Measurements from ENCODE around the gene AHDC1.

The AHDC1 gene

DNA sequence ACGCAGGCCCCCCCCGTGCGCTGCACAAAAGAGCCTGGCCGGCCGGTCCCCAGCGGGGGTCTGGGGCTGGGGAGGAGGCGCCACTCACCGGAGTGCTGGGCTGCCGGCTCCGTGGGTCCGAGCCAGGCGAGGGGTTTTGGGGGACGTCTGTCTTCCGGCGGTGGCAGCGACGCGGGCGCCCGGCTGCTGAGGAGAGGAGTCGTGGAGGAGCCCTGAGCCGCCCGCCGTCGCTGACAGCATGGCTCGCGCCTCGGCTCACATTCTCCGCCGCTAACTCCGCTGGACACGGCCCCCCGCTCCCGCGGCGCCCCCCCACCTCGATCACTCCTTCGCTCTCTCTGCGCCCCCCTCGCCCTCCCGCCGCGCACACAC is 649 bp downstream of the AHDC1 start (continued):
- TF ChIP-seq, protein P1, sequence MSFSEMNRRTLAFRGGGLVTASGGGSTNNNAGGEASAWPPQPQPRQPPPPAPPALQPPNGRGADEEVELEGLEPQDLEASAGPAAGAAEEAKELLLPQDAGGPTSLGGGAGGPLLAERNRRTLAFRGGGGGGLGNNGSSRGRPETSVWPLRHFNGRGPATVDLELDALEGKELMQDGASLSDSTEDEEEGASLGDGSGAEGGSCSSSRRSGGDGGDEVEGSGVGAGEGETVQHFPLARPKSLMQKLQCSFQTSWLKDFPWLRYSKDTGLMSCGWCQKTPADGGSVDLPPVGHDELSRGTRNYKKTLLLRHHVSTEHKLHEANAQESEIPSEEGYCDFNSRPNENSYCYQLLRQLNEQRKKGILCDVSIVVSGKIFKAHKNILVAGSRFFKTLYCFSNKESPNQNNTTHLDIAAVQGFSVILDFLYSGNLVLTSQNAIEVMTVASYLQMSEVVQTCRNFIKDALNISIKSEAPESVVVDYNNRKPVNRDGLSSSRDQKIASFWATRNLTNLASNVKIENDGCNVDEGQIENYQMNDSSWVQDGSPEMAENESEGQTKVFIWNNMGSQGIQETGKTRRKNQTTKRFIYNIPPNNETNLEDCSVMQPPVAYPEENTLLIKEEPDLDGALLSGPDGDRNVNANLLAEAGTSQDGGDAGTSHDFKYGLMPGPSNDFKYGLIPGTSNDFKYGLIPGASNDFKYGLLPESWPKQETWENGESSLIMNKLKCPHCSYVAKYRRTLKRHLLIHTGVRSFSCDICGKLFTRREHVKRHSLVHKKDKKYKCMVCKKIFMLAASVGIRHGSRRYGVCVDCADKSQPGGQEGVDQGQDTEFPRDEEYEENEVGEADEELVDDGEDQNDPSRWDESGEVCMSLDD (tag by site-specific recombination; IDR thresholded peaks at IDR 0.05), result peak; percentile 15; the same call in 1 of the 2 replicates
- TF ChIP-seq, protein P2, sequence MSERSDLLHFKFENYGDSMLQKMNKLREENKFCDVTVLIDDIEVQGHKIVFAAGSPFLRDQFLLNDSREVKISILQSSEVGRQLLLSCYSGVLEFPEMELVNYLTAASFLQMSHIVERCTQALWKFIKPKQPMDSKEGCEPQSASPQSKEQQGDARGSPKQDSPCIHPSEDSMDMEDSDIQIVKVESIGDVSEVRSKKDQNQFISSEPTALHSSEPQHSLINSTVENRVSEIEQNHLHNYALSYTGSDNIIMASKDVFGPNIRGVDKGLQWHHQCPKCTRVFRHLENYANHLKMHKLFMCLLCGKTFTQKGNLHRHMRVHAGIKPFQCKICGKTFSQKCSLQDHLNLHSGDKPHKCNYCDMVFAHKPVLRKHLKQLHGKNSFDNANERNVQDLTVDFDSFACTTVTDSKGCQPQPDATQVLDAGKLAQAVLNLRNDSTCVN (tag by site-specific recombination; optimal IDR thresholded peaks at IDR 0.05), result peak; percentile 73

DNA sequence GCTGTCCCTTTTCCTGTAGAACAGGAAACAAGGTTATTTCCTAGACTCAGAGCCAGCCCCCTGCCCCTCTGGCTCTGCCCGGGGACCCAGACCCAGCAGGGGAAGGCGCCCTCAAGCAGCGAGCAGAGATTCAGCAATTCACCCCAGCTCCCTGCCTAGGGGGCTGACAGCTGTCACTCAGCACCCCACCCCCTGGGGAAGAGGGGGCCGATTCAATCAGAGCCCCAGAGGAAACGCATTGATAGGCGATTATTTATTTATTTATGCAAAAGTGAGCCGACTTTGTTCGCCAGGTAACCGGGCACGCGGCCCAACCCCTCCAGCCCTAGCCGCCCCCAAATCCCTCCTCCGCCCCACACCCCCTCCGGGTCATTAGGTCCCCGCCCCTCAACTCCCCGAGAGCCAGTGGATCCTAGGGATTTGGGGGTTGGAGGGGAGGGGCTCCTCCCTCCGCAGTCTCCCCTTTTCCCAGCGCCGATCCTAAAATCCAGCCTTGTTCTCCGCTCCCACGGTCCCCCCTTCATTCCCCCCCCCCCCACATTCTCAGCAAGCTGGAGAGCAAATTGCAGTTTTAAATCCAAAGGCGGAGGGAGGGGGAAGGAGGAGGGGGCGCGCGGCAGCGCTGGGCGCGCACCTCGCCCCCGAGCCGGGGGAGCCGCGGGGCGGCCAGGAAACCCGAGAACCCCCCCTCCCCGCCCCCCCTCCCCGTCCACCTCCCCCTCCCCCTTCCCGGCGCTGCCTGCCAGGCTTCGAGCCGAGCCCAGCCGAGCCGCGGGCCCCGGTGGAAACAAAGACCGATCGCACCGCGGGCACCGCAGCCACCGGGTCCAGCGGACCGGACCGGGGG is 1.3 kb downstream of the AHDC1 start:
- H3K27ac ChIP-seq (ENCODE audit: extremely low read depth, low read depth, low read length), result peak overlapping the region; percentile 72; the same call in 1 of the 2 replicates

More for the DNA sequence above, 1.3 kb downstream of the AHDC1 start:
- no peaks in the 10 kb centered on the region for H3K36me3 ChIP-seq (ENCODE audit: control insufficient read depth in 2 of 2, insufficient read depth in 1 of 2, low read length in 2 of 2)
- peak; percentile 44; the same call in 1 of the 2 replicates for TF ChIP-seq SP3 (tag by site-specific recombination; IDR thresholded peaks at IDR 0.05)
- 0 out of 2 replicates have a peak, but pooled peaks have one; percentile 44 for TF ChIP-seq SP2 (tag by site-specific recombination; IDR thresholded peaks at IDR 0.05)
- peak; percentile 92; the same call in 1 of the 2 replicates for TF ChIP-seq ZNF10 (tag by site-specific recombination; IDR thresholded peaks at IDR 0.05)
- TF ChIP-seq, protein P3, sequence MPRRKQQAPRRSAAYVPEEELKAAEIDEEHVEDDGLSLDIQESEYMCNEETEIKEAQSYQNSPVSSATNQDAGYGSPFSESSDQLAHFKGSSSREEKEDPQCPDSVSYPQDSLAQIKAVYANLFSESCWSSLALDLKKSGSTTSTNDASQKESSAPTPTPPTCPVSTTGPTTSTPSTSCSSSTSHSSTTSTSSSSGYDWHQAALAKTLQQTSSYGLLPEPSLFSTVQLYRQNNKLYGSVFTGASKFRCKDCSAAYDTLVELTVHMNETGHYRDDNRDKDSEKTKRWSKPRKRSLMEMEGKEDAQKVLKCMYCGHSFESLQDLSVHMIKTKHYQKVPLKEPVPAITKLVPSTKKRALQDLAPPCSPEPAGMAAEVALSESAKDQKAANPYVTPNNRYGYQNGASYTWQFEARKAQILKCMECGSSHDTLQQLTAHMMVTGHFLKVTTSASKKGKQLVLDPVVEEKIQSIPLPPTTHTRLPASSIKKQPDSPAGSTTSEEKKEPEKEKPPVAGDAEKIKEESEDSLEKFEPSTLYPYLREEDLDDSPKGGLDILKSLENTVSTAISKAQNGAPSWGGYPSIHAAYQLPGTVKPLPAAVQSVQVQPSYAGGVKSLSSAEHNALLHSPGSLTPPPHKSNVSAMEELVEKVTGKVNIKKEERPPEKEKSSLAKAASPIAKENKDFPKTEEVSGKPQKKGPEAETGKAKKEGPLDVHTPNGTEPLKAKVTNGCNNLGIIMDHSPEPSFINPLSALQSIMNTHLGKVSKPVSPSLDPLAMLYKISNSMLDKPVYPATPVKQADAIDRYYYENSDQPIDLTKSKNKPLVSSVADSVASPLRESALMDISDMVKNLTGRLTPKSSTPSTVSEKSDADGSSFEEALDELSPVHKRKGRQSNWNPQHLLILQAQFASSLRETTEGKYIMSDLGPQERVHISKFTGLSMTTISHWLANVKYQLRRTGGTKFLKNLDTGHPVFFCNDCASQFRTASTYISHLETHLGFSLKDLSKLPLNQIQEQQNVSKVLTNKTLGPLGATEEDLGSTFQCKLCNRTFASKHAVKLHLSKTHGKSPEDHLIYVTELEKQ (tag by site-specific recombination; IDR thresholded peaks at IDR 0.05; ENCODE audit: borderline replicate concordance), result peak; percentile 77; the same call in 1 of the 2 replicates
- TF ChIP-seq ZNF76 (tag by site-specific recombination; IDR thresholded peaks at IDR 0.05; ENCODE audit: borderline replicate concordance, low read depth), result no peak
- peak; percentile 27; the same call in 1 of the 2 replicates for TF ChIP-seq GLIS2 (tag by site-specific recombination; IDR thresholded peaks at IDR 0.05)
- TF ChIP-seq KLF16 (tag by site-specific recombination; IDR thresholded peaks at IDR 0.05), result 0 out of 2 replicates have a peak, but pooled peaks have one; percentile 16
- 0 out of 2 replicates have a peak, but pooled peaks have one; percentile 10 for TF ChIP-seq KLF8 (tag by site-specific recombination; IDR thresholded peaks at IDR 0.05)
- 0 out of 2 replicates have a peak, but pooled peaks have one; percentile 20 for TF ChIP-seq KLF9 (tag by site-specific recombination; IDR thresholded peaks at IDR 0.05; ENCODE audit: low read depth)
- TF ChIP-seq, protein P4, sequence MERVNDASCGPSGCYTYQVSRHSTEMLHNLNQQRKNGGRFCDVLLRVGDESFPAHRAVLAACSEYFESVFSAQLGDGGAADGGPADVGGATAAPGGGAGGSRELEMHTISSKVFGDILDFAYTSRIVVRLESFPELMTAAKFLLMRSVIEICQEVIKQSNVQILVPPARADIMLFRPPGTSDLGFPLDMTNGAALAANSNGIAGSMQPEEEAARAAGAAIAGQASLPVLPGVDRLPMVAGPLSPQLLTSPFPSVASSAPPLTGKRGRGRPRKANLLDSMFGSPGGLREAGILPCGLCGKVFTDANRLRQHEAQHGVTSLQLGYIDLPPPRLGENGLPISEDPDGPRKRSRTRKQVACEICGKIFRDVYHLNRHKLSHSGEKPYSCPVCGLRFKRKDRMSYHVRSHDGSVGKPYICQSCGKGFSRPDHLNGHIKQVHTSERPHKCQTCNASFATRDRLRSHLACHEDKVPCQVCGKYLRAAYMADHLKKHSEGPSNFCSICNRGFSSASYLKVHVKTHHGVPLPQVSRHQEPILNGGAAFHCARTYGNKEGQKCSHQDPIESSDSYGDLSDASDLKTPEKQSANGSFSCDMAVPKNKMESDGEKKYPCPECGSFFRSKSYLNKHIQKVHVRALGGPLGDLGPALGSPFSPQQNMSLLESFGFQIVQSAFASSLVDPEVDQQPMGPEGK (tag by site-specific recombination; IDR thresholded peaks at IDR 0.05), result peak; percentile 72; the same call in 1 of the 2 replicates
- peak; percentile 69; the same call in 1 of the 2 replicates for TF ChIP-seq ZIC2 (tag by site-specific recombination; IDR thresholded peaks at IDR 0.05)
- TF ChIP-seq, protein P5, sequence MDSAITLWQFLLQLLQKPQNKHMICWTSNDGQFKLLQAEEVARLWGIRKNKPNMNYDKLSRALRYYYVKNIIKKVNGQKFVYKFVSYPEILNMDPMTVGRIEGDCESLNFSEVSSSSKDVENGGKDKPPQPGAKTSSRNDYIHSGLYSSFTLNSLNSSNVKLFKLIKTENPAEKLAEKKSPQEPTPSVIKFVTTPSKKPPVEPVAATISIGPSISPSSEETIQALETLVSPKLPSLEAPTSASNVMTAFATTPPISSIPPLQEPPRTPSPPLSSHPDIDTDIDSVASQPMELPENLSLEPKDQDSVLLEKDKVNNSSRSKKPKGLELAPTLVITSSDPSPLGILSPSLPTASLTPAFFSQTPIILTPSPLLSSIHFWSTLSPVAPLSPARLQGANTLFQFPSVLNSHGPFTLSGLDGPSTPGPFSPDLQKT (IDR thresholded peaks at IDR 0.05; ENCODE audit: borderline replicate concordance, low read depth, low read length), result no peak
- peak; percentile 32; the same call in 1 of the 2 replicates for TF ChIP-seq GLIS1 (tag by site-specific recombination; IDR thresholded peaks at IDR 0.05)
- TF ChIP-seq, protein P6, sequence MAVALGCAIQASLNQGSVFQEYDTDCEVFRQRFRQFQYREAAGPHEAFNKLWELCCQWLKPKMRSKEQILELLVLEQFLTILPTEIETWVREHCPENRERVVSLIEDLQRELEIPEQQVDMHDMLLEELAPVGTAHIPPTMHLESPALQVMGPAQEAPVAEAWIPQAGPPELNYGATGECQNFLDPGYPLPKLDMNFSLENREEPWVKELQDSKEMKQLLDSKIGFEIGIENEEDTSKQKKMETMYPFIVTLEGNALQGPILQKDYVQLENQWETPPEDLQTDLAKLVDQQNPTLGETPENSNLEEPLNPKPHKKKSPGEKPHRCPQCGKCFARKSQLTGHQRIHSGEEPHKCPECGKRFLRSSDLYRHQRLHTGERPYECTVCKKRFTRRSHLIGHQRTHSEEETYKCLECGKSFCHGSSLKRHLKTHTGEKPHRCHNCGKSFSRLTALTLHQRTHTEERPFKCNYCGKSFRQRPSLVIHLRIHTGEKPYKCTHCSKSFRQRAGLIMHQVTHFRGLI (tag by site-specific recombination; IDR thresholded peaks at IDR 0.05), result no peak
- ChIA-PET CTCF (interaction anchor here (0.6 to 4.3 kb wide), 7 partner anchors 10 to 245 kb away, joined by 3 to 29 read pairs (median 4); no protein-coding TSS in a partner anchor), POLR2A (interaction anchor here (0.6 to 4.9 kb wide), 6 partner anchors 27 to 123 kb away, joined by 3 to 62 read pairs (median 10); partner anchors contain the start of genes FAM76A and WASF2)
- H3K4me3 ChIP-seq (ENCODE audit: low read depth, low read length), result peak overlapping the region; percentile 69
- no peaks in the 10 kb centered on the region for H3K9me3 ChIP-seq (ENCODE audit: control insufficient read depth, insufficient read depth, low read depth, low read length)
- peaks cover 25% of the 10 kb centered on the region for H3K4me1 ChIP-seq (ENCODE audit: control insufficient read depth, insufficient read depth, low read length)
